NCI-H82 treated with DMSO at 0.1 percent for 48 hours (cell line): ENCODE results near the gene POLR1E.

Source experiments
- DNase-seq: peaks from one replicate; lab custom pipeline; 2025; ENCODE audit not compliant: unreplicated experiment; lab: John Stamatoyannopoulos, UW

Gene POLR1E

GRCh38 chr9:37531699-37532098 is 46.0 kb downstream of the POLR1E start:
- no peak for DNase-seq

- no peak for DNase-seq
These were observed 48.7 kb downstream of the POLR1E start for GRCh38 chr9:37534412-37534811.

GRCh38 chr9:37534901-37535300 is 49.2 kb downstream of the POLR1E start:
- peak; percentile 76 for DNase-seq

- no peak for DNase-seq
These were observed 52.4 kb downstream of the POLR1E start for GRCh38 chr9:37538099-37538498.

- no peak for DNase-seq
These were observed 53.9 kb downstream of the POLR1E start for GRCh38 chr9:37539634-37540033.

GRCh38 chr9:37540634-37541033 is 54.9 kb downstream of the POLR1E start:
- no peak for DNase-seq

GRCh38 chr9:37541465-37541864 is 55.7 kb downstream of the POLR1E start:
- no peak for DNase-seq

GRCh38 chr9:37542488-37542887 is 56.7 kb downstream of the POLR1E start:
- no peak for DNase-seq

- no peak for DNase-seq
These were observed 57.1 kb downstream of the POLR1E start for GRCh38 chr9:37542895-37543294.

GRCh38 chr9:37543468-37543867 is 57.7 kb downstream of the POLR1E start:
- DNase-seq: no peak

- no peak for DNase-seq
These were observed 61.7 kb downstream of the POLR1E start for GRCh38 chr9:37547328-37547878.

- no peak for DNase-seq
These were observed 63.8 kb downstream of the POLR1E start for GRCh38 chr9:37549527-37549926.

GRCh38 chr9:37550781-37551180 is 65.0 kb downstream of the POLR1E start:
- no peak for DNase-seq

GRCh38 chr9:37551468-37551867 is 65.7 kb downstream of the POLR1E start:
- no peak for DNase-seq

- DNase-seq: no peak
These were observed 66.1 kb downstream of the POLR1E start for GRCh38 chr9:37551888-37552287.
